Measurements from ENCODE around the gene KITLG. TPM values are rescaled to one million over a fixed set of nuclear protein-coding genes. Genes with fewer than 3 reads are reported as not detected.

The KITLG gene
- total and polyA plus RNA-seq, 2 of the 8 experiments (the other 6 are each of a cell fraction or from before 2014, with no cell fraction given): 1.3 to 7.8 TPM

GRCh38 chr12:88507270-88507669 is 73.0 kb downstream of the KITLG start:
- no peak overlapping the region for H4K91ac ChIP-seq (replicated peaks; ENCODE audit: insufficient read length, low read length)
- H3K18ac ChIP-seq (ENCODE audit: extremely low read depth, low read length): no peak overlapping the region
- no peaks in the 10 kb centered on the region for H3K27me3 ChIP-seq (replicated peaks in 1 of 4; ENCODE audit: control insufficient read depth in 3 of 4, extremely low read depth in 1 of 4, insufficient read depth in 3 of 4, low read length in 3 of 4)
- H2BK12ac ChIP-seq (ENCODE audit: low read depth, low read length): no peak overlapping the region
- FAIRE-seq: no peak
- H2BK5ac ChIP-seq (ENCODE audit: low read depth, low read length): no peak overlapping the region
- ChIA-PET POLR2A (ENCODE audit: partially characterized antibody) (no interaction called here), CTCF (ENCODE audit: partially characterized antibody) (no interaction called here)
- no peak overlapping the region for H2AK5ac ChIP-seq (ENCODE audit: low read depth, low read length)
- no peaks in the 10 kb centered on the region for H3K79me1 ChIP-seq (ENCODE audit: low read depth, low read length)
- H3K4me3 ChIP-seq (ENCODE audit: extremely low read depth in 1 of 4, insufficient read depth in 2 of 4, low read depth in 3 of 4, low read length in 4 of 4): no peak overlapping the region
- no peak overlapping the region for H2BK120ac ChIP-seq (replicated peaks; ENCODE audit: low read depth, low read length)
- H3K79me2 ChIP-seq (ENCODE audit: control insufficient read depth in 1 of 2, insufficient read depth in 2 of 2, low read length in 2 of 2): no peaks in the 10 kb centered on the region
- no peak overlapping the region for H3K4ac ChIP-seq (replicated peaks; ENCODE audit: insufficient read length, low read depth, low read length)
- H3K14ac ChIP-seq (ENCODE audit: insufficient read length): no peak overlapping the region
- H3K4me2 ChIP-seq (ENCODE audit: insufficient read depth in 1 of 2, low read depth in 2 of 2, low read length in 2 of 2): no peak overlapping the region
- H2AFZ ChIP-seq (ENCODE audit: low read length): no peak overlapping the region
- no peaks in the 10 kb centered on the region for H4K20me1 ChIP-seq (replicated peaks in 1 of 2; ENCODE audit: control insufficient read depth in 1 of 2, insufficient read depth in 2 of 2, low read length in 2 of 2)
- no peaks in the 10 kb centered on the region for H3K23me2 ChIP-seq (ENCODE audit: low read depth, low read length)
- H3K9ac ChIP-seq (replicated peaks in 1 of 4; ENCODE audit: extremely low read depth in 1 of 4, low read depth in 3 of 4, low read length in 3 of 4): no peak overlapping the region
- H3K36me3 ChIP-seq (ENCODE audit: control insufficient read depth in 2 of 4, insufficient read depth in 4 of 4, low read length in 3 of 4): peaks cover 0 to 3% (median 0%) of the 10 kb centered on the region in 4 experiments; a peak in 1 of 8 replicates
- no peak overlapping the region for H2BK15ac ChIP-seq (ENCODE audit: low read length)
- H3K9me3 ChIP-seq (ENCODE audit: insufficient read depth in 2 of 2, low read depth in 1 of 2, low read length in 1 of 2): no peaks in the 10 kb centered on the region
- H2BK20ac ChIP-seq (ENCODE audit: low read length): no peak overlapping the region
- H4K5ac ChIP-seq (ENCODE audit: insufficient read length, low read depth, low read length): no peak overlapping the region
- H3K23ac ChIP-seq (ENCODE audit: insufficient read length): no peak overlapping the region
- no peak overlapping the region for H3K56ac ChIP-seq (replicated peaks; ENCODE audit: insufficient read length, low read depth, low read length)
- no peak overlapping the region for H3K27ac ChIP-seq (ENCODE audit: low read depth, low read length)
- no peak for DNase-seq (ENCODE audit: low read depth in 1 of 2, low spot score in 2 of 2)
- H3K4me1 ChIP-seq (replicated peaks in 1 of 4; ENCODE audit: control insufficient read depth in 3 of 4, insufficient read depth in 4 of 4, low read length in 3 of 4): peaks cover 0 to 3% (median 0%) of the 10 kb centered on the region in 4 experiments; a peak in 2 of 7 replicates
- H4K8ac ChIP-seq (ENCODE audit: extremely low read depth, insufficient read depth, low read length): no peak overlapping the region
- WGBS, 2 experiments (ENCODE audit: extremely low coverage in 1 of 2, insufficient coverage in 1 of 2, insufficient read length in 1 of 2, insufficient replicate concordance in 2 of 2, low coverage in 1 of 2, low lambda C conversion rate in 2 of 2, missing lambda C conversion rate in 1 of 2): 91% methylated on average over 1 of the region's 1 CpG; no CpG with 5 or more reads in 1 of the 2 experiments
- TF ChIP-seq CTBP2 (IDR thresholded peaks at IDR 0.05; ENCODE audit: borderline replicate concordance, insufficient read depth, insufficient read length, low read length): no peak
- TF ChIP-seq PHF8 (conservative IDR thresholded peaks at IDR 0.05; ENCODE audit: low read depth, low read length): no peak
- no peak for TF ChIP-seq NRF1 (IDR thresholded peaks at IDR 0.05; ENCODE audit: low read depth, low read length)
- no peak for TF ChIP-seq SRF (IDR thresholded peaks at IDR 0.05; ENCODE audit: low read depth, low read length)
- TF ChIP-seq MAX (IDR thresholded peaks at IDR 0.05): no peak
- no peak for TF ChIP-seq ASH2L (IDR thresholded peaks at IDR 0.05; ENCODE audit: low read length)
- TF ChIP-seq GABPA (IDR thresholded peaks at IDR 0.05; ENCODE audit: borderline replicate concordance, insufficient read depth, low read length): no peak
- TF ChIP-seq ATF3 (IDR thresholded peaks at IDR 0.05; ENCODE audit: insufficient read depth, low read depth, low read length): no peak
- no peak for TF ChIP-seq RBBP5 (IDR thresholded peaks at IDR 0.05; ENCODE audit: borderline replicate concordance, low read depth, low read length)
- TF ChIP-seq KDM4A (IDR thresholded peaks at IDR 0.05; ENCODE audit: low read depth, low read length, severe bottlenecking): no peak
- no peak for TF ChIP-seq CBX8 (IDR thresholded peaks at IDR 0.05; ENCODE audit: borderline replicate concordance, low read depth, low read length)
- TF ChIP-seq SAP30 (IDR thresholded peaks at IDR 0.05; ENCODE audit: insufficient read depth, insufficient replicate concordance, low read length): no peak
- TF ChIP-seq EP300 (IDR thresholded peaks at IDR 0.05; ENCODE audit: borderline replicate concordance in 1 of 2, low read depth in 2 of 2, low read length in 2 of 2): no peak
